OCI-LY1 (cell line): ENCODE results near the gene GOLM1.

Experiments
- EZH2 ChIP-seq: fragments of 200-600 bp; sonication (generic), shearing (Covaris generic); IDR thresholded peaks from 2 replicates; pipeline ENCODE4 v1.8.0; 2017; ENCODE audit warnings: borderline replicate concordance, mixed run types, mild to moderate bottlenecking, antibody characterized with exemption, low read length, moderate library complexity, mixed read lengths
- TF ChIP-seq, protein P1 (sequence below): fragments of 200-600 bp; sonication (generic), shearing (Covaris generic); IDR thresholded peaks from 2 replicates; pipeline ENCODE4 v1.5.1; 2017; ENCODE audit warnings: mild to moderate bottlenecking, antibody characterized with exemption, low read length, moderate library complexity, mixed read lengths

DNA sequence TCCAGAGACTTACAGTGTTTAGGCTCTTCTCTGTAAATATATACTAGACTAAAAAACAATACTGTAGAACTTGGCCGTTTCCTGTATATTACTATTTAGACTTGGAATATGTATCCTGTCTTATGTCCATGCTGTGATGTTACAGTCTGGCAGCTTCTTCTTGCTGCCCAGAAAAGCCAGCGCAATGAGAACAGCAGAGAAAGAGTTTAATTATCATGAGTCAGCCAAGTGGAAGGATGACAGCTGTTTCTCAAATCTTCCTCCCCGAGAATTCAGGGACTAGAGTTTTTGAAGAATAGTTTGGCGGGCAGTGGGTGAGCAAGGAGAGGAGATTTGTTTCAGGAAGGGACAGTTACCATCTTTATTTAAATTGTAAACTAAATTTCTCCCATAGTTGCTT lies 120.9 kb downstream of the GOLM1 start:
- TF ChIP-seq, protein P1, sequence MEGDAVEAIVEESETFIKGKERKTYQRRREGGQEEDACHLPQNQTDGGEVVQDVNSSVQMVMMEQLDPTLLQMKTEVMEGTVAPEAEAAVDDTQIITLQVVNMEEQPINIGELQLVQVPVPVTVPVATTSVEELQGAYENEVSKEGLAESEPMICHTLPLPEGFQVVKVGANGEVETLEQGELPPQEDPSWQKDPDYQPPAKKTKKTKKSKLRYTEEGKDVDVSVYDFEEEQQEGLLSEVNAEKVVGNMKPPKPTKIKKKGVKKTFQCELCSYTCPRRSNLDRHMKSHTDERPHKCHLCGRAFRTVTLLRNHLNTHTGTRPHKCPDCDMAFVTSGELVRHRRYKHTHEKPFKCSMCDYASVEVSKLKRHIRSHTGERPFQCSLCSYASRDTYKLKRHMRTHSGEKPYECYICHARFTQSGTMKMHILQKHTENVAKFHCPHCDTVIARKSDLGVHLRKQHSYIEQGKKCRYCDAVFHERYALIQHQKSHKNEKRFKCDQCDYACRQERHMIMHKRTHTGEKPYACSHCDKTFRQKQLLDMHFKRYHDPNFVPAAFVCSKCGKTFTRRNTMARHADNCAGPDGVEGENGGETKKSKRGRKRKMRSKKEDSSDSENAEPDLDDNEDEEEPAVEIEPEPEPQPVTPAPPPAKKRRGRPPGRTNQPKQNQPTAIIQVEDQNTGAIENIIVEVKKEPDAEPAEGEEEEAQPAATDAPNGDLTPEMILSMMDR: no peak
- no peak for TF ChIP-seq EZH2
